ENCODE data around the gene IL4I1.

IL4I1 gene

GRCh38 chr19:49937750-49938381, 41.2 kb upstream of the IL4I1 start:
- ChIA-PET POLR2A (interaction anchor here (0.6 kb wide), 1 partner anchor 88 kb away, joined by 3 read pairs; the partner anchor contains the start of gene ZNF473), CTCF (interaction anchor here (1.1 to 4.1 kb wide), 16 partner anchors 8 to 198 kb away, joined by 3 to 29 read pairs (median 5); partner anchors contain the start of gene ATF5)
- DNase-seq (ENCODE audit: extremely low spot score): peak; percentile 86
- peak; percentile 92 for TF ChIP-seq CTCF (IDR thresholded peaks at IDR 0.05; ENCODE audit: control extremely low read depth, extremely low read depth, low read depth, missing control alignments)

GRCh38 chr19:49936549-49936948, 39.9 kb upstream of the IL4I1 start:
- CTCF ChIA-PET: interaction anchor here (1.8 to 4.1 kb wide), 3 partner anchors 17 to 67 kb away, joined by 7 to 29 read pairs (median 17); no protein-coding TSS in a partner anchor
- POLR2A ChIA-PET: interaction anchor here (1.2 kb wide), 1 partner anchor 18 kb away, joined by 3 read pairs; no protein-coding TSS in a partner anchor
- DNase-seq (ENCODE audit: extremely low spot score): no peak
- no peak for TF ChIP-seq CTCF (IDR thresholded peaks at IDR 0.05; ENCODE audit: control extremely low read depth, extremely low read depth, low read depth, missing control alignments)

- CTCF ChIA-PET: interaction anchor here (0.8 to 2.0 kb wide), 3 partner anchors 21 to 202 kb away, joined by 3 to 5 read pairs (median 4); no protein-coding TSS in a partner anchor
- no peak for TF ChIP-seq CTCF (IDR thresholded peaks at IDR 0.05; ENCODE audit: control extremely low read depth, extremely low read depth, low read depth, missing control alignments)
- POLR2A ChIA-PET: interaction anchor here (0.6 kb wide), 1 partner anchor 381 kb away, joined by 4 read pairs; no protein-coding TSS in a partner anchor
- no peak for DNase-seq (ENCODE audit: extremely low spot score)
Measured at GRCh38 chr19:49933643-49934042, 37.0 kb upstream of the IL4I1 start.

- no peak for DNase-seq (ENCODE audit: extremely low spot score)
- ChIA-PET POLR2A (interaction anchor here (0.6 kb wide), 1 partner anchor 382 kb away, joined by 4 read pairs; no protein-coding TSS in a partner anchor), CTCF (no interaction called here)
- no peak for TF ChIP-seq CTCF (IDR thresholded peaks at IDR 0.05; ENCODE audit: control extremely low read depth, extremely low read depth, low read depth, missing control alignments)
Measured at GRCh38 chr19:49932731-49933131, 36.0 kb upstream of the IL4I1 start.

GRCh38 chr19:49932041-49932451, 35.4 kb upstream of the IL4I1 start:
- DNase-seq (ENCODE audit: extremely low spot score): no peak
- POLR2A ChIA-PET: no interaction called here
- no peak for TF ChIP-seq CTCF (IDR thresholded peaks at IDR 0.05; ENCODE audit: control extremely low read depth, extremely low read depth, low read depth, missing control alignments)
- CTCF ChIA-PET: no interaction called here

- TF ChIP-seq CTCF (IDR thresholded peaks at IDR 0.05; ENCODE audit: control extremely low read depth, extremely low read depth, low read depth, missing control alignments): no peak
- DNase-seq (ENCODE audit: extremely low spot score): no peak
- POLR2A ChIA-PET: no interaction called here
- CTCF ChIA-PET: interaction anchor here (1.0 to 4.8 kb wide), 2 partner anchors 18 to 53 kb away, joined by 3 to 23 read pairs; no protein-coding TSS in a partner anchor
Measured at GRCh38 chr19:49931293-49932040, 34.8 kb upstream of the IL4I1 start.
